HEK293 (cell line): ENCODE results near the gene SCG3.
A peak's percentile ranks its signal among the peaks of the same experiment; 100 is the strongest.

ENCODE experiments used
- AEBP2 ChIP-seq: fragments of 450-650 bp; formaldehyde crosslinking; IDR thresholded peaks from 2 replicates; pipeline ENCODE4 v1.5.1; 2016; ENCODE audit warnings: missing biosample characterization, missing genetic modification characterization, borderline replicate concordance
- GLI4 ChIP-seq: fragments of 450-650 bp; formaldehyde crosslinking; IDR thresholded peaks from 2 replicates; pipeline ENCODE4 v1.5.1; 2016; ENCODE audit warnings: missing biosample characterization, missing genetic modification characterization
- HIC1 ChIP-seq: fragments of 450-650 bp; formaldehyde crosslinking; IDR thresholded peaks from 2 replicates; pipeline ENCODE4 v1.5.1; 2016; ENCODE audit warnings: missing biosample characterization, missing genetic modification characterization
- SP3 ChIP-seq: fragments of 450-650 bp; formaldehyde crosslinking; IDR thresholded peaks from 2 replicates; pipeline ENCODE4 v1.5.1; 2016; ENCODE audit warnings: missing biosample characterization, missing genetic modification characterization
- ZBTB8A ChIP-seq: fragments of 450-650 bp; formaldehyde crosslinking; IDR thresholded peaks from 2 replicates; pipeline ENCODE4 v1.5.1; 2016; ENCODE audit warnings: missing biosample characterization, missing genetic modification characterization
- ZEB2 ChIP-seq: fragments of 450-650 bp; formaldehyde crosslinking; IDR thresholded peaks from 2 replicates; pipeline ENCODE4 v1.5.1; 2016; ENCODE audit warnings: missing biosample characterization, missing genetic modification characterization
- ZIC2 ChIP-seq: fragments of 450-650 bp; formaldehyde crosslinking; IDR thresholded peaks from 2 replicates; pipeline ENCODE4 v1.5.1; 2016; ENCODE audit warnings: missing biosample characterization, missing genetic modification characterization
- ZNF211 ChIP-seq: fragments of 450-650 bp; formaldehyde crosslinking; IDR thresholded peaks from 2 replicates; pipeline ENCODE4 v1.5.1; 2016; ENCODE audit warnings: low read depth, missing biosample characterization, missing genetic modification characterization
- ZNF266 ChIP-seq: fragments of 450-650 bp; formaldehyde crosslinking; IDR thresholded peaks from 2 replicates; pipeline ENCODE4 v1.5.1; 2016; ENCODE audit warnings: missing biosample characterization, missing genetic modification characterization, low read depth
- ZNF280D ChIP-seq: fragments of 450-650 bp; formaldehyde crosslinking; IDR thresholded peaks from 2 replicates; pipeline ENCODE4 v1.5.1; 2016; ENCODE audit warnings: missing biosample characterization, missing genetic modification characterization
- ZNF292 ChIP-seq: fragments of 450-650 bp; formaldehyde crosslinking; IDR thresholded peaks from 2 replicates; pipeline ENCODE4 v1.5.1; 2016; ENCODE audit warnings: low read depth, missing biosample characterization, missing genetic modification characterization, borderline replicate concordance
- ZNF324 ChIP-seq: fragments of 450-650 bp; formaldehyde crosslinking; IDR thresholded peaks from 2 replicates; pipeline ENCODE4 v1.5.1; 2016; ENCODE audit warnings: missing biosample characterization, missing genetic modification characterization
- ZNF423 ChIP-seq: fragments of 450-650 bp; formaldehyde crosslinking; IDR thresholded peaks from 2 replicates; pipeline ENCODE4 v1.5.1; 2016; ENCODE audit warnings: missing biosample characterization, missing genetic modification characterization
- ZNF433 ChIP-seq: fragments of 450-650 bp; formaldehyde crosslinking; IDR thresholded peaks from 2 replicates; pipeline ENCODE4 v1.5.1; 2016; ENCODE audit warnings: missing biosample characterization, missing genetic modification characterization, low read depth
- ZNF518A ChIP-seq: fragments of 450-650 bp; formaldehyde crosslinking; conservative IDR thresholded peaks from 2 replicates; pipeline ENCODE4 v1.5.1; 2016; ENCODE audit warnings: low read depth, missing biosample characterization, missing genetic modification characterization
- ZNF529 ChIP-seq: fragments of 450-650 bp; formaldehyde crosslinking; IDR thresholded peaks from 2 replicates; pipeline ENCODE4 v1.5.1; 2017; ENCODE audit warnings: missing genetic modification characterization, missing biosample characterization; ENCODE audit not compliant: insufficient replicate concordance
- ZNF530 ChIP-seq: fragments of 450-650 bp; formaldehyde crosslinking; IDR thresholded peaks from 2 replicates; pipeline ENCODE4 v1.5.1; 2016; ENCODE audit warnings: low read depth, missing biosample characterization, missing genetic modification characterization
- ZNF571 ChIP-seq: fragments of 450-650 bp; formaldehyde crosslinking; IDR thresholded peaks from 2 replicates; pipeline ENCODE4 v1.5.0; 2017; ENCODE audit warnings: missing biosample characterization, missing genetic modification characterization
- ZNF658 ChIP-seq: fragments of 450-650 bp; formaldehyde crosslinking; IDR thresholded peaks from 2 replicates; pipeline ENCODE4; 2016; ENCODE audit warnings: missing biosample characterization, missing genetic modification characterization
- ZNF76 ChIP-seq: fragments of 450-650 bp; formaldehyde crosslinking; IDR thresholded peaks from 2 replicates; pipeline ENCODE4; 2016; ENCODE audit warnings: low read depth, missing biosample characterization, missing genetic modification characterization, borderline replicate concordance
- ZSCAN30 ChIP-seq: fragments of 450-650 bp; IDR thresholded peaks from 2 replicates; pipeline ENCODE4 v1.5.1; 2018; ENCODE audit warnings: missing biosample characterization, mild to moderate bottlenecking, missing genetic modification characterization, moderate library complexity
- TF ChIP-seq, protein P1 (sequence below): fragments of 450-650 bp; formaldehyde crosslinking; IDR thresholded peaks from 2 replicates; pipeline ENCODE4 v1.5.1; 2017; ENCODE audit warnings: missing biosample characterization, missing genetic modification characterization
- TF ChIP-seq, protein P2 (sequence below): fragments of 450-650 bp; formaldehyde crosslinking; IDR thresholded peaks from 2 replicates; pipeline ENCODE4 v1.5.1; 2017; ENCODE audit warnings: missing biosample characterization, missing genetic modification characterization

Gene SCG3

DNA sequence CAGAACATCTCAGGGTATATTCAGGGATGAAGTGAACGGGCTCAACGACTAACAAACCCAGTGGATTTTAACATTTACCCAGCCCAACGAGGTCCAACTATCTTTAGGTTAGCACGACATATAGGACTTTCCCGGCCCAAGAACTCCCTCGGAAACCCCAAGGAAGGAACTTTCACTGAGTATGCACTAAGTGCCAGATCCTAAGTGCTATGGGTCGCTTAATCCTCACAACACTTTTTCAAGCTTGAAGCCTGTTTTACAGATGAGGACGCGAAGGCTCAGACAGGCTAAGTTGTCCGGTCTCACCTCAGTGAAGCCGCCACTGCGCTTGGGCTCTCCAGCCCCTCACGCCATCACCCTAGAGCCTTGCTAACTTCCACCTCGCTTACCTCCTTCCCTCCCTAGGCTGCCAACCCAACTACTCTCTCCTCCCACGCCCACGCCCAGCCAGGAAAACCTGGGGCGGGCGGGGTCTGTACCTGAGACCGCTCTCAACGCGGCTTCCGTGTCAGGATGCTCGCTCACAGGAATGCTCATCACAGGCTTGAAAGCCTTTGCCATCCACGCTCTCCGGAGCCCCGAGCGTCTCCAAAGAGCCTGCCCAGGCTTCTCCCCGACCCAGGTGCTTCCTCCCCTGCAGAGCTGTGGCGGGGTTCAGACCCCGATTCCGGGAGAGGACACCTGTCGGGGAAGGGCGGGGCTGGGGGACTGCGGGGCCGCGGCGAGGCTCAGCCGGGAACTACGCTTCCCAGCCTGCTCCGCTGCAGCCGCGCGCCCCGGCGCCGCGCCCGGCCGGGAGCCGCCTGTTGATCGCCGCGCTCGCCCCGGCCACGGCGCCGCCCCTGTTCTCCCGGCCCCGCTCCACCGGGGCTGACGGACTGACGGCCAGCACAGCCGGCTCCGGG lies 69.7 kb downstream of the SCG3 start, which contains the start of gene TMOD2 (continued):
- no peak for TF ChIP-seq ZNF518A (tag by site-specific recombination)
- TF ChIP-seq, protein P1, sequence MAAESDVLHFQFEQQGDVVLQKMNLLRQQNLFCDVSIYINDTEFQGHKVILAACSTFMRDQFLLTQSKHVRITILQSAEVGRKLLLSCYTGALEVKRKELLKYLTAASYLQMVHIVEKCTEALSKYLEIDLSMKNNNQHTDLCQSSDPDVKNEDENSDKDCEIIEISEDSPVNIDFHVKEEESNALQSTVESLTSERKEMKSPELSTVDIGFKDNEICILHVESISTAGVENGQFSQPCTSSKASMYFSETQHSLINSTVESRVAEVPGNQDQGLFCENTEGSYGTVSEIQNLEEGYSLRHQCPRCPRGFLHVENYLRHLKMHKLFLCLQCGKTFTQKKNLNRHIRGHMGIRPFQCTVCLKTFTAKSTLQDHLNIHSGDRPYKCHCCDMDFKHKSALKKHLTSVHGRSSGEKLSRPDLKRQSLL: no peak
- TF ChIP-seq ZNF266 (tag by site-specific recombination): no peak
- no peak for TF ChIP-seq ZIC2
- no peak for TF ChIP-seq ZNF530 (tag by site-specific recombination)
- no peak for TF ChIP-seq HIC1 (tag by site-specific recombination)
- TF ChIP-seq, protein P2, sequence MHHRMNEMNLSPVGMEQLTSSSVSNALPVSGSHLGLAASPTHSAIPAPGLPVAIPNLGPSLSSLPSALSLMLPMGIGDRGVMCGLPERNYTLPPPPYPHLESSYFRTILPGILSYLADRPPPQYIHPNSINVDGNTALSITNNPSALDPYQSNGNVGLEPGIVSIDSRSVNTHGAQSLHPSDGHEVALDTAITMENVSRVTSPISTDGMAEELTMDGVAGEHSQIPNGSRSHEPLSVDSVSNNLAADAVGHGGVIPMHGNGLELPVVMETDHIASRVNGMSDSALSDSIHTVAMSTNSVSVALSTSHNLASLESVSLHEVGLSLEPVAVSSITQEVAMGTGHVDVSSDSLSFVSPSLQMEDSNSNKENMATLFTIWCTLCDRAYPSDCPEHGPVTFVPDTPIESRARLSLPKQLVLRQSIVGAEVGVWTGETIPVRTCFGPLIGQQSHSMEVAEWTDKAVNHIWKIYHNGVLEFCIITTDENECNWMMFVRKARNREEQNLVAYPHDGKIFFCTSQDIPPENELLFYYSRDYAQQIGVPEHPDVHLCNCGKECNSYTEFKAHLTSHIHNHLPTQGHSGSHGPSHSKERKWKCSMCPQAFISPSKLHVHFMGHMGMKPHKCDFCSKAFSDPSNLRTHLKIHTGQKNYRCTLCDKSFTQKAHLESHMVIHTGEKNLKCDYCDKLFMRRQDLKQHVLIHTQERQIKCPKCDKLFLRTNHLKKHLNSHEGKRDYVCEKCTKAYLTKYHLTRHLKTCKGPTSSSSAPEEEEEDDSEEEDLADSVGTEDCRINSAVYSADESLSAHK (tag by site-specific recombination): no peak
- no peak for TF ChIP-seq ZNF658 (tag by site-specific recombination)
- no peak for TF ChIP-seq ZNF280D (tag by site-specific recombination)
- TF ChIP-seq ZBTB8A: no peak
- no peak for TF ChIP-seq ZNF324 (tag by site-specific recombination)
- no peak for TF ChIP-seq ZNF571 (tag by site-specific recombination)
- TF ChIP-seq ZNF529: no peak
- no peak for TF ChIP-seq ZNF292 (tag by site-specific recombination)
- TF ChIP-seq SP3: peak; percentile 80
- no peak for TF ChIP-seq ZNF76 (tag by site-specific recombination)
- no peak for TF ChIP-seq ZNF211 (tag by site-specific recombination)
- peak; percentile 38; the same call in 1 of the 2 replicates for TF ChIP-seq ZEB2 (tag by site-specific recombination)
- no peak for TF ChIP-seq ZNF433 (tag by site-specific recombination)
- TF ChIP-seq GLI4: no peak
- no peak for TF ChIP-seq ZSCAN30
- no peak for TF ChIP-seq ZNF423
- TF ChIP-seq AEBP2: no peak
